ENCODE results near the gene OR2G3.

DNA sequence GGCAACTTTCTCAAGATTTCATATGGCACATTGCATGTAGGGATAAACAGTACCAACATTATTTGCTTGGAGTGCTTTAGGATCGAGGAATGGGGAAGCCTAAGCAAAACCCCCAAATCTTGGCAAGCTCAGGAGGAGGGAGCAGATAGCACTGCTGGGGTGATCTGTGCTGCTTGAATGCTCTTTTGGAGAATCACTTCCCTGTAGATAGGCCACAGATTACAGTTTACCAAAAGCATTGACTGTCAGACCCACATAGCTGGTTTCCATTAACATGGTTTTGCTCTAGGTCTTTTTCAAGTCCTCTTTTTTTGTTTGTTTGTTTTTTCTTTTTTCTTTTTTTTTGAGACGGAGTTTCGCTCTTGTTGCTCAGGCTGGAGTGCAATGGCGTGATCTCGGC, 37.4 kb downstream of the OR2G3 start:
- TF ChIP-seq CTCF (IDR thresholded peaks at IDR 0.05) (no peak), POLR2A (IDR thresholded peaks at IDR 0.05) (no peak), EP300 (IDR thresholded peaks at IDR 0.05; ENCODE audit: low read depth) (no peak), POLR2AphosphoS5 (IDR thresholded peaks at IDR 0.05) (no peak)
